Colonic mucosa (tissue), 4 donors: ENCODE results near the gene RASD1. TPM values are rescaled to one million over a fixed set of nuclear protein-coding genes. Genes with fewer than 3 reads are reported as not detected.
"Not testable (repeated sequence)": the region's sequence is repeated elsewhere in the genome, so short reads cannot be mapped to it uniquely, and the experiment has no call there.

Source experiments
- DNase-seq: peaks from one replicate; pipeline ENCODE4 v3.0.0-alpha.2; 2020
- H3K27ac ChIP-seq: fragments of 200-600 bp; one replicate; pipeline ENCODE4 v1.8.0; 2021
- H3K27me3 ChIP-seq: fragments of 200-600 bp; one replicate; pipeline ENCODE4 v1.8.0; 2021
- H3K36me3 ChIP-seq: fragments of 200-600 bp; one replicate; pipeline ENCODE4 v1.8.0; 2021
- H3K4me1 ChIP-seq: fragments of 200-600 bp; one replicate; pipeline ENCODE4 v1.8.0; 2021; ENCODE audit warnings: mild to moderate bottlenecking
- H3K4me3 ChIP-seq: fragments of 200-600 bp; one replicate; pipeline ENCODE4 v1.8.0; 2021
- H3K9ac ChIP-seq, 2 donors: one replicate each; pipeline ENCODE4 v1.7.0; 2013; ENCODE audit warnings: control low read depth in 2 of 2, low read depth in 2 of 2, low read length in 2 of 2
- H3K9me3 ChIP-seq: fragments of 200-600 bp; one replicate; pipeline ENCODE4 v1.8.0; 2021
- CTCF ChIP-seq: fragments of 200-600 bp; IDR thresholded peaks from one replicate; pipeline ENCODE4 v1.8.0; 2022; ENCODE audit warnings: antibody characterized with exemption, mild to moderate bottlenecking
- intact Hi-C: fragments of 100-400 bp; cut with DNase I; formaldehyde crosslinking; loops from one replicate; pipeline ENCODE4 v1.14.1; 2022
- total RNA-seq, 2 donors: library from RNA; stranded (reverse); fragmentation: NEBNext Ultra II Directional in 1 of 2; extraction: Animal tissue kit (Norgen Biotek cat#: 25700) in 1 of 2; gene quantifications; one replicate each; pipeline ENCODE4 v1.2.1, GENCODE V29; 2021
- donor health status: healthy.
- donor health status: DM: no; HTN: no; CAD: no.
- donor health status: DM: no; HTN: no; CAD: no.

RASD1 gene
- total RNA-seq, 2 donors from 2014 or later: 21.6 to 24.9 TPM

GRCh38 chr17:17492571-17492970, 3.6 kb downstream of the RASD1 start:
- H3K27ac ChIP-seq: no peak overlapping the region
- H3K27me3 ChIP-seq: peaks cover 8% of the 10 kb centered on the region
- H3K36me3 ChIP-seq: no peaks in the 10 kb centered on the region
- intact Hi-C loops: loop anchor here (10.0 kb wide), 1 partner anchor 152 kb away; no protein-coding TSS in a partner anchor
- H3K9ac ChIP-seq: no peak overlapping the region
- DNase-seq: no peak
- no peaks in the 10 kb centered on the region for H3K9me3 ChIP-seq
- peaks cover 14% of the 10 kb centered on the region for H3K4me1 ChIP-seq
- no peak overlapping the region for H3K4me3 ChIP-seq
- no peak for TF ChIP-seq CTCF

GRCh38 chr17:17492085-17492484, 4.1 kb downstream of the RASD1 start:
- intact Hi-C loops: loop anchor here (10.0 kb wide), 1 partner anchor 153 kb away; no protein-coding TSS in a partner anchor
- no peak for DNase-seq
- Histone ChIP-seq H3K36me3 (no peaks in the 10 kb centered on the region), H3K27ac (no peak overlapping the region), H3K27me3 (peaks cover 8% of the 10 kb centered on the region), H3K4me1 (peaks cover 14% of the 10 kb centered on the region), H3K4me3 (no peak overlapping the region), H3K9me3 (no peaks in the 10 kb centered on the region), H3K9ac (no peak overlapping the region)
- no peak for TF ChIP-seq CTCF

DNA sequence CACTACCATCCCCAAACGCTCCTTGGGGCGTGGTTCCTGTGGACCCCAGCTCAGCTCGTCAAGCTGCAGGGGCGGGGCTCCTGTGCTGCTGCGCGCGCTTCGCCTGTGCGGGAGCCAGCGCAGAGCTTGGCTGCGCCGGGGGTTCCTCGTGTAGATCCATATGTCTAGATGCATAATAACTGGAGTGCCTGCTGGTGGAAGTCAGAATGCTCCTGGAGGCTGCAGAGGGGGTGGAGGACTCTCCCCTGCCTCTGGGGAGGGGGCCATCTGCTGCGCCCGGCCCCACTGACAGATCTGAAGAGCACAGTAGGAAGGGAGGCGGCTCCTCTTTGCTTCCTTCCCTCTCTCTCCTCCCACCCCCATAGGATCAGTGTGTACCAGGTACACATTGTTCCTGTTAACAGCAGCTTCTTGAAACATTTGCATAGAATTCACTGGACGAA, 4.6 kb downstream of the RASD1 start:
- H3K9me3 ChIP-seq: no peaks in the 10 kb centered on the region
- peaks cover 14% of the 10 kb centered on the region for H3K4me1 ChIP-seq
- no peak overlapping the region for H3K27ac ChIP-seq
- no peak for TF ChIP-seq CTCF
- no peak overlapping the region for H3K4me3 ChIP-seq
- intact Hi-C loops: loop anchor here (10.0 kb wide), 1 partner anchor 153 kb away; no protein-coding TSS in a partner anchor
- peaks cover 8% of the 10 kb centered on the region for H3K27me3 ChIP-seq
- DNase-seq: no peak
- H3K36me3 ChIP-seq: no peaks in the 10 kb centered on the region
- no peak overlapping the region for H3K9ac ChIP-seq

GRCh38 chr17:17491031-17491471, 5.1 kb downstream of the RASD1 start:
- Histone ChIP-seq H3K27ac (no peak overlapping the region), H3K27me3 (peaks cover 8% of the 10 kb centered on the region), H3K36me3 (no peaks in the 10 kb centered on the region), H3K4me3 (no peak overlapping the region), H3K4me1 (peaks cover 14% of the 10 kb centered on the region), H3K9me3 (no peaks in the 10 kb centered on the region), H3K9ac (no peak overlapping the region)
- no peak for DNase-seq
- no peak for TF ChIP-seq CTCF
- intact Hi-C loops: loop anchor here (10.0 kb wide), 1 partner anchor 154 kb away; no protein-coding TSS in a partner anchor

DNA sequence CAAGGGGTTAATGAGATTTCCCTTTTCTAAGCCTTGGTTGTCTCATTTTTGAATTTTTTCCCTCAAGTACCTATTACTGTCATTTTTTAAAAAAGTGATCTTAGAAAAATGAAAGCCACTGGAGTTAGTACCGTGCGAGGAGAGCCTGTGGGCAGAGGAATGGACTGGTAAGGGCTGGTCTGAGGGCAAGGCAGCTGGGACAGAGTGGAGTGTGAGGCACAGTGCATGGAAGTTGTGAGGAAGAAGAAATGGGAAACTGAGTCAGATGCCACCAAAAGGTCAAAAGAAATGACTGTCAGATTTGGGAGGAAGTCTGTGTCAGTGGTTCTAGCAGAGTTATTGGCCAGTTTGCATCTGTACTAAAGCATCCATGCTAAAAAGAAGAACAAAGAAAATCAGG, 8.2 kb downstream of the RASD1 start:
- no peaks in the 10 kb centered on the region for H3K36me3 ChIP-seq
- TF ChIP-seq CTCF: no peak
- H3K4me3 ChIP-seq: no peak overlapping the region
- no peaks in the 10 kb centered on the region for H3K4me1 ChIP-seq
- no peaks in the 10 kb centered on the region for H3K9me3 ChIP-seq
- DNase-seq: no peak
- H3K27me3 ChIP-seq: no peaks in the 10 kb centered on the region
- intact Hi-C loops: no loop called here
- H3K27ac ChIP-seq: no peak overlapping the region
- H3K9ac ChIP-seq: no peak overlapping the region

- DNase-seq, intact Hi-C loops, H3K4me3 ChIP-seq, H3K4me1 ChIP-seq, H3K36me3 ChIP-seq, H3K9me3 ChIP-seq, H3K9ac ChIP-seq, H3K27ac ChIP-seq, H3K27me3 ChIP-seq: not testable (repeated sequence)
These were observed 9.8 kb downstream of the RASD1 start for GRCh38 chr17:17486416-17486815.
